B cell (primary cell): ENCODE data around the gene AKTIP. TPM values are rescaled to one million over a fixed set of nuclear protein-coding genes. Genes with fewer than 3 reads are reported as not detected.

ENCODE experiments used
- ATAC-seq: fragments of 200-7000 bp; cut with Tn5 transposase; one replicate; pipeline ENCODE4 v1.10.0; 2021; ENCODE audit warnings: low read depth, mild to moderate bottlenecking, moderate number of reproducible peaks, moderate library complexity
- CTCF ChIA-PET: fragments of 350-600 bp; sonication (Branson Sonifier 250); formaldehyde crosslinking; loops from one replicate; lab custom pipeline; 2021; ENCODE audit warnings: antibody characterized with exemption, inconsistent platforms; lab: Charles Lee
- POLR2A ChIA-PET: fragments of 350-600 bp; sonication (Branson Sonifier 250); formaldehyde crosslinking; loops from one replicate; lab custom pipeline; 2021; ENCODE audit warnings: antibody characterized with exemption; lab: Charles Lee
- DNase-seq: peaks from one replicate; pipeline ENCODE4 v3.0.0; 2013
- H2AFZ ChIP-seq: 2 replicates; pipeline ENCODE4 v1.6.1; 2012; ENCODE audit warnings: mild to moderate bottlenecking, low read depth, low read length; ENCODE audit not compliant: insufficient read depth, poor library complexity, severe bottlenecking
- H3K27ac ChIP-seq, 2 donors: 1 replicate in 1 of 2; 2 replicates in 1 of 2; pipeline ENCODE4 v1.5.1; 2012 to 2013; ENCODE audit warnings: low read length in 2 of 2, mild to moderate bottlenecking in 2 of 2, moderate library complexity in 1 of 2
- H3K27me3 ChIP-seq, 4 experiments: fragments of 200-600 bp in 1 of 4; sonication (generic) in 1 of 4; replicated peaks in 1 of 4; 1 replicate in 2 of 4; 2 replicates in 2 of 4; pipeline versions ENCODE4 v1.6.1 to v1.7.0; 2013 to 2016; ENCODE audit warnings: low read length in 3 of 4, mild to moderate bottlenecking in 2 of 4, mixed read lengths in 1 of 4, moderate library complexity in 1 of 4; ENCODE audit not compliant: insufficient read depth in 4 of 4, control insufficient read depth in 3 of 4; ENCODE audit errors: control extremely low read depth in 1 of 4
- H3K36me3 ChIP-seq, 2 experiments: replicated peaks in 1 of 2; 1 replicate in 1 of 2; 2 replicates in 1 of 2; pipeline versions ENCODE4 v1.6.1 to v1.7.1; 2013; ENCODE audit warnings: low read length in 1 of 2; ENCODE audit not compliant: insufficient read depth in 2 of 2, control insufficient read depth in 1 of 2; ENCODE audit errors: control extremely low read depth in 1 of 2, extremely low read depth in 1 of 2
- H3K4me1 ChIP-seq, 2 donors: fragments of 200-600 bp in 1 of 2; sonication (generic) in 1 of 2; 1 replicate in 1 of 2; 2 replicates in 1 of 2; pipeline versions ENCODE4 v1.5.1 to v1.6.1; 2013 to 2017; ENCODE audit warnings: low read length in 2 of 2; ENCODE audit not compliant: control insufficient read depth in 2 of 2, insufficient read depth in 2 of 2
- H3K4me2 ChIP-seq: replicated peaks from 2 replicates; pipeline ENCODE3; 2012; ENCODE audit warnings: mild to moderate bottlenecking, low read depth, low read length; ENCODE audit not compliant: poor library complexity, severe bottlenecking
- H3K4me3 ChIP-seq, 5 experiments: fragments of 200-600 bp in 1 of 5; sonication (generic) in 1 of 5; 1 replicate in 3 of 5; 2 replicates in 2 of 5; pipeline versions ENCODE4 v1.5.1 to v1.7.0; 2011 to 2016; ENCODE audit warnings: low read length in 4 of 5, mild to moderate bottlenecking in 4 of 5, low read depth in 2 of 5, control low read depth in 1 of 5, moderate library complexity in 1 of 5; ENCODE audit not compliant: insufficient read depth in 1 of 5; ENCODE audit errors: control extremely low read depth in 1 of 5, extremely low read depth in 1 of 5
- H3K79me2 ChIP-seq: fragments of 200-600 bp; sonication (generic); one replicate; pipeline ENCODE4 v1.6.0; 2016; ENCODE audit warnings: low read length; ENCODE audit not compliant: control insufficient read depth, insufficient read depth
- H3K9ac ChIP-seq: fragments of 200-600 bp; sonication (generic); 2 replicates; pipeline ENCODE4 v1.6.1; 2017; ENCODE audit warnings: mild to moderate bottlenecking, low read length, moderate library complexity
- H3K9me3 ChIP-seq, 3 donors: one replicate each; pipeline versions ENCODE4 v1.6.1 to v1.7.1; 2013; ENCODE audit warnings: low read length in 2 of 3; ENCODE audit not compliant: control insufficient read depth in 2 of 3, insufficient read depth in 1 of 3; ENCODE audit errors: control extremely low read depth in 1 of 3
- H4K20me1 ChIP-seq: 2 replicates; pipeline ENCODE4 v1.6.0; 2012; ENCODE audit warnings: mild to moderate bottlenecking, low read length; ENCODE audit not compliant: insufficient read depth, control insufficient read depth, poor library complexity, severe bottlenecking
- H3K27ac Mint-ChIP-seq: one replicate; pipeline ENCODE4 v1.8.0; 2021; ENCODE audit warnings: mixed read lengths
- H3K27me3 Mint-ChIP-seq: one replicate; pipeline ENCODE4 v1.8.0; 2021; ENCODE audit warnings: mixed read lengths
- H3K4me1 Mint-ChIP-seq: one replicate; pipeline ENCODE4 v1.8.0; 2021; ENCODE audit warnings: mixed read lengths
- H3K4me3 Mint-ChIP-seq: one replicate; pipeline ENCODE4 v1.8.0; 2021; ENCODE audit warnings: mixed read lengths
- H3K9me3 Mint-ChIP-seq: one replicate; pipeline ENCODE4 v1.8.0; 2022; ENCODE audit warnings: mixed read lengths; ENCODE audit not compliant: insufficient read depth
- CTCF ChIP-seq: fragments of 200-600 bp; IDR thresholded peaks from one replicate; pipeline ENCODE4 v1.8.0; 2022; ENCODE audit warnings: antibody characterized with exemption, mild to moderate bottlenecking
- EZH2 ChIP-seq: IDR thresholded peaks from 2 replicates; pipeline ENCODE4 v1.6.1; 2012; ENCODE audit warnings: borderline replicate concordance, low read depth, mild to moderate bottlenecking, moderate library complexity, low read length; ENCODE audit not compliant: insufficient read depth, poor library complexity, severe bottlenecking
- WGBS: methylation state at CpG from one replicate; pipeline ENCODE4 v1.1.5; 2013; ENCODE audit warnings: missing lambda C conversion rate; ENCODE audit not compliant: insufficient coverage; 5-methylcytosine and 5-hydroxymethylcytosine counted together
- intact Hi-C: fragments of 100-400 bp; cut with micrococcal nuclease; formaldehyde crosslinking; loops from one replicate; pipeline ENCODE4 v1.10.0; 2022
- polyA minus RNA-seq: library from RNA; depleted of rRNA, polyadenylated mRNA; stranded (reverse); fragments of >200 nt; gene quantifications from 2 replicates; pipeline ENCODE4 v1.2.3, GENCODE V29; 2012
- polyA plus RNA-seq: library from polyadenylated mRNA; depleted of rRNA; stranded (reverse); fragments of >200 nt; gene quantifications from 2 replicates; pipeline ENCODE4 v1.2.3, GENCODE V29; 2012
- total RNA-seq, 2 donors: library from RNA; stranded (reverse); fragments of 120-200 nt in 1 of 2; gene quantifications; 1 replicate in 1 of 2; 2 replicates in 1 of 2; pipeline versions ENCODE4 v1.2.3 to v1.2.4, GENCODE V29; 2013 to 2022

Gene AKTIP
- total RNA-seq (24.0 and 27.3 TPM in 2 replicates), polyA plus RNA-seq (12.3 and 12.6 TPM in 2 replicates), polyA minus RNA-seq (13.5 and 13.7 TPM in 2 replicates)
- 20.0 TPM for total RNA-seq (2013)

GRCh38 chr16:53502331-53503269, at the start of gene AKTIP:
TSS of gene AKTIP (minus strand) at chr16:53503209. CDS start at chr16:53500259, 2,950 bp downstream.
- ChIA-PET POLR2A (interaction anchor here (0.6 to 2.2 kb wide), 5 partner anchors 15 to 68 kb away, joined by 3 to 25 read pairs (median 4); partner anchors contain the start of gene RBL2), CTCF (interaction anchor here (1.1 to 2.2 kb wide), 4 partner anchors 13 to 1311 kb away, joined by 3 to 6 read pairs (median 4); partner anchors contain the start of gene CHD9)
- intact Hi-C loops = loop anchor here (1.0 to 5.0 kb wide), 4 partner anchors 16 to 440 kb away; partner anchors contain the start of gene RBL2
- H3K9ac ChIP-seq = peak within 1 kb of the TSS; percentile 87
- Mint-ChIP-seq H3K4me1 (peaks cover 31% of the 10 kb centered on the region), H3K9me3 (no peaks in the 10 kb centered on the region), H3K4me3 (peak within 1 kb of the TSS; percentile 95), H3K27me3 (no peaks in the 10 kb centered on the region), H3K27ac (peak within 1 kb of the TSS; percentile 90)
- no peaks in the 10 kb centered on the region for H3K9me3 ChIP-seq
- ATAC-seq (peak; percentile 22), DNase-seq (no peak)
- peak within 1 kb of the TSS; percentile 62 to 90 (median 86) for H3K4me3 ChIP-seq
- WGBS = 1% methylated on average over 74 of the region's 76 CpGs
- H3K4me1 ChIP-seq = peaks cover 18 to 21% of the 10 kb centered on the region in 2 donors
- H3K36me3 ChIP-seq = peaks cover 0 to 10% of the 10 kb centered on the region in 2 experiments
- peak within 1 kb of the TSS; percentile 82 to 83 for H3K27ac ChIP-seq
- H3K4me2 ChIP-seq = peak within 1 kb of the TSS; percentile 96
- H3K27me3 ChIP-seq = no peaks in the 10 kb centered on the region
- H2AFZ ChIP-seq = peak within 1 kb of the TSS; percentile 96
- no peaks in the 10 kb centered on the region for H4K20me1 ChIP-seq
- TF ChIP-seq CTCF = no peak
- TF ChIP-seq EZH2 = no peak
- H3K79me2 ChIP-seq = peaks cover 20% of the 10 kb centered on the region
